IMR-90 (cell line): ENCODE results near the gene PTPRN2. TPM values are rescaled to one million over a fixed set of nuclear protein-coding genes. Genes with fewer than 3 reads are reported as not detected.

Experiments used
- ATAC-seq: fragments of 200-7000 bp; cut with Tn5 transposase; 2 replicates; pipeline ENCODE4 v1.9.1; 2020; ENCODE audit warnings: low read depth, mild to moderate bottlenecking, moderate library complexity
- BruUV-seq: library from RNA; stranded (reverse); fragments of 400-500 nt; replicated peaks from 2 replicates; lab custom pipeline; 2021; lab: Mats Ljungman, UMichigan
- CTCF ChIA-PET: fragments of 300-600 bp; formaldehyde crosslinking; extraction: SDS; loops from one replicate; lab custom pipeline; 2021; ENCODE audit warnings: antibody characterized with exemption; lab: Yijun Ruan, JAX
- POLR2A ChIA-PET: fragments of 300-600 bp; sonication (Branson Sonifier 250); formaldehyde crosslinking; loops from one replicate; lab custom pipeline; 2022; ENCODE audit warnings: antibody characterized with exemption; ENCODE audit not compliant: unreplicated experiment; lab: Charles Lee
- DNase-seq: peaks from one replicate; pipeline ENCODE4 v3.0.0; 2013
- H2AFZ ChIP-seq: replicated peaks from 2 replicates; pipeline ENCODE3; 2013; ENCODE audit warnings: low read length, mild to moderate bottlenecking; ENCODE audit not compliant: poor library complexity
- H2AK5ac ChIP-seq: 2 replicates; pipeline ENCODE4 v1.6.1; 2013; ENCODE audit warnings: low read depth, low read length, inconsistent platforms
- H2AK9ac ChIP-seq: replicated peaks from 2 replicates; pipeline ENCODE3; 2013; ENCODE audit warnings: mild to moderate bottlenecking, low read depth, low read length, moderate library complexity; ENCODE audit not compliant: poor library complexity
- H2BK120ac ChIP-seq: 2 replicates; pipeline ENCODE4 v1.6.1; 2013; ENCODE audit warnings: low read depth, low read length, inconsistent platforms
- H2BK15ac ChIP-seq: 3 replicates; pipeline ENCODE4 v1.6.1; 2013; ENCODE audit warnings: low read depth, low read length, inconsistent platforms
- H2BK20ac ChIP-seq: 2 replicates; pipeline ENCODE4 v1.6.1; 2013; ENCODE audit warnings: low read depth, mild to moderate bottlenecking, inconsistent platforms, low read length, moderate library complexity
- H2BK5ac ChIP-seq: 2 replicates; pipeline ENCODE4 v1.6.1; 2013; ENCODE audit warnings: mild to moderate bottlenecking, low read depth, low read length, inconsistent platforms; ENCODE audit not compliant: poor library complexity, severe bottlenecking
- H3K14ac ChIP-seq: replicated peaks from 2 replicates; pipeline ENCODE4 v1.6.1; 2013; ENCODE audit warnings: low read depth, low read length, inconsistent platforms
- H3K18ac ChIP-seq: 2 replicates; pipeline ENCODE4 v1.6.1; 2013; ENCODE audit warnings: low read depth, low read length, control low read depth
- H3K23ac ChIP-seq: 2 replicates; pipeline ENCODE4 v1.6.1; 2013; ENCODE audit warnings: low read depth, low read length, inconsistent platforms
- H3K27ac ChIP-seq: 2 replicates; pipeline ENCODE4 v1.5.1; 2013; ENCODE audit warnings: mild to moderate bottlenecking, control low read depth, low read length; ENCODE audit not compliant: insufficient read depth
- H3K27me3 ChIP-seq: 2 replicates; pipeline ENCODE4 v1.6.1; 2013; ENCODE audit warnings: low read length; ENCODE audit not compliant: control insufficient read depth, insufficient read depth
- H3K36me3 ChIP-seq: 2 replicates; pipeline ENCODE4 v1.6.1; 2013; ENCODE audit warnings: low read length, mixed read lengths; ENCODE audit not compliant: control insufficient read depth, insufficient read depth
- H3K4ac ChIP-seq: 2 replicates; pipeline ENCODE4 v1.6.1; 2013; ENCODE audit warnings: low read depth, low read length, inconsistent platforms
- H3K4me1 ChIP-seq: 2 replicates; pipeline ENCODE4 v1.6.1; 2013; ENCODE audit warnings: low read length, mixed read lengths; ENCODE audit not compliant: control insufficient read depth, insufficient read depth
- H3K4me2 ChIP-seq: 2 replicates; pipeline ENCODE4 v1.6.1; 2013; ENCODE audit warnings: low read depth, mild to moderate bottlenecking, control low read depth, low read length, moderate library complexity
- H3K4me3 ChIP-seq: 2 replicates; pipeline ENCODE4 v1.5.1; 2013; ENCODE audit warnings: low read depth, mild to moderate bottlenecking, control low read depth, low read length, moderate library complexity; ENCODE audit not compliant: insufficient read depth
- H3K56ac ChIP-seq: 2 replicates; pipeline ENCODE4 v1.6.1; 2013; ENCODE audit warnings: low read length, inconsistent platforms; ENCODE audit not compliant: insufficient read depth; ENCODE audit errors: extremely low read depth
- H3K79me1 ChIP-seq, 2 experiments: 2 replicates each; pipeline ENCODE4 v1.6.1; 2013; ENCODE audit warnings: low read length in 2 of 2, inconsistent platforms in 1 of 2, low read depth in 1 of 2
- H3K9ac ChIP-seq: 2 replicates; pipeline ENCODE4 v1.6.1; 2013; ENCODE audit warnings: low read depth, low read length, control low read depth
- H3K9me1 ChIP-seq: 2 replicates; pipeline ENCODE4 v1.6.1; 2013; ENCODE audit warnings: low read length, inconsistent platforms; ENCODE audit not compliant: insufficient read depth
- H3K9me3 ChIP-seq: 2 replicates; pipeline ENCODE4 v1.6.1; 2013; ENCODE audit warnings: low read length; ENCODE audit not compliant: control insufficient read depth, insufficient read depth
- H4K20me1 ChIP-seq: 2 replicates; pipeline ENCODE4 v1.6.1; 2013; ENCODE audit warnings: low read length, inconsistent platforms; ENCODE audit not compliant: insufficient read depth
- H4K5ac ChIP-seq: 2 replicates; pipeline ENCODE4 v1.6.1; 2013; ENCODE audit warnings: mild to moderate bottlenecking, low read depth, low read length, control low read depth
- H4K8ac ChIP-seq, 2 experiments: 2 replicates each; pipeline ENCODE4 v1.6.1; 2013; ENCODE audit warnings: low read depth in 2 of 2, low read length in 2 of 2, control low read depth in 1 of 2, inconsistent platforms in 1 of 2
- H4K91ac ChIP-seq: 2 replicates; pipeline ENCODE4 v1.6.1; 2013; ENCODE audit warnings: low read depth, low read length, inconsistent platforms; ENCODE audit not compliant: insufficient read depth
- BHLHE40 ChIP-seq: fragments of 150-350 bp; IDR thresholded peaks from 2 replicates; pipeline ENCODE4 v1.6.1; 2016; ENCODE audit warnings: mild to moderate bottlenecking, low read depth, low read length
- FOS ChIP-seq: fragments of 150-350 bp; IDR thresholded peaks from 2 replicates; pipeline ENCODE4 v1.6.1; 2016; ENCODE audit warnings: low read depth, low read length
- MAZ ChIP-seq: IDR thresholded peaks from 2 replicates; pipeline ENCODE4 v1.6.1; 2012; ENCODE audit warnings: low read depth, mild to moderate bottlenecking, low read length, improper control_type of control experiment, moderate library complexity, borderline replicate concordance
- MXI1 ChIP-seq: IDR thresholded peaks from 2 replicates; pipeline ENCODE4 v1.6.1; 2012; ENCODE audit warnings: low read depth, mild to moderate bottlenecking, low read length, moderate library complexity, borderline replicate concordance
- SMC3 ChIP-seq: fragments of 150-350 bp; IDR thresholded peaks from 2 replicates; pipeline ENCODE4 v1.6.1; 2016; ENCODE audit warnings: low read depth, mild to moderate bottlenecking, antibody characterized with exemption, low read length, moderate library complexity
- WGBS, 2 experiments: methylation state at CpG; one replicate each; pipeline versions ENCODE4 v1.1.5 to v1.1.7; 2013; ENCODE audit warnings: missing lambda C conversion rate in 2 of 2; ENCODE audit not compliant: insufficient read length in 1 of 2; ENCODE audit errors: extremely low coverage in 2 of 2; 5-methylcytosine and 5-hydroxymethylcytosine counted together
- dilution Hi-C: fragments of 300-500 bp; cut with HindIII; formaldehyde crosslinking; loops from one replicate; pipeline ENCODE4 v1.14.3; 2018; ENCODE audit warnings: low sequenced_read_pairs; ENCODE audit not compliant: unreplicated experiment
- in situ Hi-C: fragments of 300-500 bp; cut with MboI; formaldehyde crosslinking; loops from 3 replicates; pipeline ENCODE4 v1.14.3; 2019; ENCODE audit warnings: low sequenced_read_pairs, inconsistent platforms, mixed read lengths
- intact Hi-C: fragments of 100-400 bp; cut with micrococcal nuclease; formaldehyde crosslinking; loops from 2 replicates; pipeline ENCODE4 v1.10.0; 2022
- polyA plus RNA-seq, 3 experiments: library from polyadenylated mRNA; depleted of rRNA; stranded (reverse); fragments of >200 nt; gene quantifications; 2 replicates each; pipeline ENCODE4 v1.2.3, GENCODE V29; 2012; ENCODE audit warnings: low replicate concordance in 1 of 3
- total RNA-seq: library from RNA; depleted of rRNA; stranded (reverse); fragments of >200 nt; gene quantifications from 2 replicates; pipeline ENCODE4 v1.2.3, GENCODE V29; 2012
- TF ChIP-seq, protein P1 (sequence below): conservative IDR thresholded peaks from 2 replicates; pipeline ENCODE4 v1.5.1; 2012; ENCODE audit warnings: mild to moderate bottlenecking, low read depth, low read length, improper control_type of control experiment

The PTPRN2 gene
- total and polyA plus RNA-seq, 2 of the 4 experiments (the other 2 are of a cell fraction) = 0.03 TPM; not detected in 1

DNA sequence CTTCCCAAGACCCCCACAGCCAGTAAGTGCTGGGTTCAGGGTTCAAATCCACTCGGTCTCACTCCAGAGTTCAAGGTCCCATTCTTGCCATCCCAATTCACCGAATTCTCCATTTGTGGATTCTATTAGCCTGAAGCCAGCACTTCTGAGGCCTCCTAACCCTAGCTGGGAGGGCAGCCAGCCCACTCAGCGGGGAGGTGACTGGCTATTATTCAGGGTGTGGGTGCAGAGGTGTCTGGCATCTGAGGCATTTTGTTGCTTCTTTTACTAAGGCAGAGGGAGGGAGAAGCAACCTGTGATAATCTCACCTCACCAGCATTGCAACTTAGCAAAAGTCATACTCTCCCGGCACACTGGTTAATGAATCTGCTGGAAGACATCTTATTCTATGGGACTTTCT, 8.7 kb upstream of the PTPRN2 start:
- H2BK120ac ChIP-seq = no peak overlapping the region
- in situ Hi-C loops = no loop called here
- no peak overlapping the region for H2BK15ac ChIP-seq
- H3K4ac ChIP-seq = no peak overlapping the region
- H3K4me1 ChIP-seq = no peaks in the 10 kb centered on the region
- no peak overlapping the region for H3K56ac ChIP-seq
- H4K91ac ChIP-seq = no peak overlapping the region
- dilution Hi-C loops = no loop called here
- no peaks in the 10 kb centered on the region for H3K27me3 ChIP-seq
- WGBS, 2 experiments = 86% methylated on average over 1 of the region's 4 CpGs; no CpG with 5 or more reads in 1 of the 2 experiments
- ATAC-seq = no peak
- H3K27ac ChIP-seq = no peak overlapping the region
- H3K4me3 ChIP-seq = no peak overlapping the region
- H2AK5ac ChIP-seq = no peak overlapping the region
- no peak for TF ChIP-seq SMC3
- TF ChIP-seq MXI1 = no peak
- TF ChIP-seq BHLHE40 = no peak
- TF ChIP-seq MAZ = no peak
- no peak for TF ChIP-seq FOS
- TF ChIP-seq, protein P1, sequence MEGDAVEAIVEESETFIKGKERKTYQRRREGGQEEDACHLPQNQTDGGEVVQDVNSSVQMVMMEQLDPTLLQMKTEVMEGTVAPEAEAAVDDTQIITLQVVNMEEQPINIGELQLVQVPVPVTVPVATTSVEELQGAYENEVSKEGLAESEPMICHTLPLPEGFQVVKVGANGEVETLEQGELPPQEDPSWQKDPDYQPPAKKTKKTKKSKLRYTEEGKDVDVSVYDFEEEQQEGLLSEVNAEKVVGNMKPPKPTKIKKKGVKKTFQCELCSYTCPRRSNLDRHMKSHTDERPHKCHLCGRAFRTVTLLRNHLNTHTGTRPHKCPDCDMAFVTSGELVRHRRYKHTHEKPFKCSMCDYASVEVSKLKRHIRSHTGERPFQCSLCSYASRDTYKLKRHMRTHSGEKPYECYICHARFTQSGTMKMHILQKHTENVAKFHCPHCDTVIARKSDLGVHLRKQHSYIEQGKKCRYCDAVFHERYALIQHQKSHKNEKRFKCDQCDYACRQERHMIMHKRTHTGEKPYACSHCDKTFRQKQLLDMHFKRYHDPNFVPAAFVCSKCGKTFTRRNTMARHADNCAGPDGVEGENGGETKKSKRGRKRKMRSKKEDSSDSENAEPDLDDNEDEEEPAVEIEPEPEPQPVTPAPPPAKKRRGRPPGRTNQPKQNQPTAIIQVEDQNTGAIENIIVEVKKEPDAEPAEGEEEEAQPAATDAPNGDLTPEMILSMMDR = no peak
- H2AFZ ChIP-seq = no peak overlapping the region
- no peaks in the 10 kb centered on the region for H4K20me1 ChIP-seq
- no peak for DNase-seq
- no peak overlapping the region for H3K18ac ChIP-seq
- H3K23ac ChIP-seq = no peak overlapping the region
- no peak overlapping the region for H2BK20ac ChIP-seq
- no peak overlapping the region for H3K9ac ChIP-seq
- no peaks in the 10 kb centered on the region for H3K79me1 ChIP-seq
- no peaks in the 10 kb centered on the region for H3K36me3 ChIP-seq
- POLR2A ChIA-PET = no interaction called here
- CTCF ChIA-PET = no interaction called here
- no peak overlapping the region for H4K8ac ChIP-seq
- no peak overlapping the region for H3K14ac ChIP-seq
- H3K4me2 ChIP-seq = no peak overlapping the region
- H2AK9ac ChIP-seq = no peak overlapping the region
- intact Hi-C loops = no loop called here
- no peak overlapping the region for H2BK5ac ChIP-seq
- BruUV-seq = no TSS peak
- no peak overlapping the region for H4K5ac ChIP-seq
- peaks cover 2% of the 10 kb centered on the region; the same call in 1 of the 2 replicates for H3K9me3 ChIP-seq
- no peaks in the 10 kb centered on the region for H3K9me1 ChIP-seq
